SU-DHL-6 (cell line): ENCODE results near the gene JADE2.

ENCODE experiments used
- H2AFZ ChIP-seq: fragments of 200-600 bp; sonication (generic); 2 replicates; pipeline ENCODE4 v1.6.1; 2014; ENCODE audit warnings: low read depth, mild to moderate bottlenecking, moderate library complexity, mixed read lengths, antibody characterized with exemption, low read length; ENCODE audit not compliant: severe bottlenecking
- H3F3A ChIP-seq: fragments of 200-600 bp; shearing (Covaris generic); 2 replicates; pipeline ENCODE4 v1.6.0; 2016; ENCODE audit warnings: antibody characterized with exemption, mild to moderate bottlenecking; ENCODE audit not compliant: insufficient read depth
- H3K27ac ChIP-seq: fragments of 200-600 bp; sonication (generic); 2 replicates; pipeline ENCODE4 v1.5.1; 2016; ENCODE audit warnings: low read depth, mild to moderate bottlenecking, low read length, moderate library complexity, mixed read lengths
- H3K27me3 ChIP-seq: fragments of 200-600 bp; sonication (generic), shearing (Covaris generic); 2 replicates; pipeline ENCODE4 v1.6.0; 2014; ENCODE audit warnings: mild to moderate bottlenecking, low read length
- H3K36me3 ChIP-seq: fragments of 200-600 bp; sonication (generic); 2 replicates; pipeline ENCODE4 v1.6.1; 2014; ENCODE audit warnings: mild to moderate bottlenecking, low read length, mixed read lengths
- H3K4me2 ChIP-seq: fragments of 300-600, 200-600 bp; shearing (Covaris generic), sonication (generic); 2 replicates; pipeline ENCODE4 v1.6.0; 2014; ENCODE audit warnings: low read length, low read depth, mild to moderate bottlenecking; ENCODE audit not compliant: poor library complexity, severe bottlenecking
- H3K4me3 ChIP-seq: fragments of 200-600 bp; sonication (generic); 2 replicates; pipeline ENCODE4 v1.5.1; 2014; ENCODE audit warnings: antibody characterized with exemption, low read length, mild to moderate bottlenecking, mixed read lengths; ENCODE audit not compliant: insufficient read depth, poor library complexity, severe bottlenecking
- H3K79me2 ChIP-seq: fragments of 200-600 bp; sonication (generic); 2 replicates; pipeline ENCODE4 v1.6.1; 2014; ENCODE audit warnings: mild to moderate bottlenecking, low read length, moderate library complexity; ENCODE audit not compliant: insufficient read depth
- H3K9ac ChIP-seq: fragments of 200-600 bp; sonication (generic); 2 replicates; pipeline ENCODE4 v1.7.0; 2014; ENCODE audit warnings: mild to moderate bottlenecking, low read length
- H3K9me2 ChIP-seq: fragments of 200-600 bp; sonication (generic); replicated peaks from 2 replicates; pipeline ENCODE4 v1.6.1; 2014; ENCODE audit warnings: low read length; ENCODE audit not compliant: insufficient read depth
- H3K9me3 ChIP-seq: fragments of 200-600 bp; sonication (generic); 2 replicates; pipeline ENCODE4 v1.6.1; 2014; ENCODE audit warnings: low read length, mixed read lengths; ENCODE audit not compliant: insufficient read depth
- H4K20me1 ChIP-seq: fragments of 200-600 bp; sonication (generic); 2 replicates; pipeline ENCODE4 v1.6.1; 2014; ENCODE audit warnings: low read depth, mild to moderate bottlenecking, antibody characterized with exemption, low read length, moderate library complexity, mixed read lengths
- EZH2phosphoT487 ChIP-seq: fragments of 200-600 bp; sonication (generic), shearing (Covaris generic); conservative IDR thresholded peaks from 2 replicates; pipeline ENCODE4 v1.6.1; 2018; ENCODE audit warnings: mild to moderate bottlenecking, antibody characterized with exemption, low read length, moderate library complexity, mixed read lengths
- TF ChIP-seq, protein P1 (sequence below): fragments of 200-600 bp; sonication (generic); IDR thresholded peaks from one replicate; pipeline ENCODE4 v1.5.1; 2017; ENCODE audit warnings: antibody characterized with exemption, mild to moderate bottlenecking, low read length, moderate library complexity; ENCODE audit not compliant: insufficient read depth, poor library complexity, severe bottlenecking

JADE2 gene

DNA sequence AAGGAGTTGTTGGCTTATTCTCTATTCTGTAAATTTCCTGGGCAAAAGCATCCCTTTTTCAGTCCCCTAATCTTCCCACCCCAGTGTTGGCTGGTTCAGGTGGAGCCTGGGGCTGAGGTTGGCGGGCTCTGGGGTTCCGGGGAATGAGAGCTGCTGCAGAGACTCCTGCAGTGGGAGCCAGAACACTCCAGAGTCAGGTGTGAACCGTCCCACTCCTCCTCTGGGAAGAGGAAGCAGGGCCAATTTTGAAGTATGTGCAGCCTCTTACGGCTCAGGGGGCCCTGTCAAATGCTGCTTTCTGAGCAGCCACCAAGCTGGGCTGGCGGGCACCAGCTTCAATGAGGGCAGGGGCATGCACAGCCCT, 42.8 kb downstream of the JADE2 start:
- TF ChIP-seq, protein P1, sequence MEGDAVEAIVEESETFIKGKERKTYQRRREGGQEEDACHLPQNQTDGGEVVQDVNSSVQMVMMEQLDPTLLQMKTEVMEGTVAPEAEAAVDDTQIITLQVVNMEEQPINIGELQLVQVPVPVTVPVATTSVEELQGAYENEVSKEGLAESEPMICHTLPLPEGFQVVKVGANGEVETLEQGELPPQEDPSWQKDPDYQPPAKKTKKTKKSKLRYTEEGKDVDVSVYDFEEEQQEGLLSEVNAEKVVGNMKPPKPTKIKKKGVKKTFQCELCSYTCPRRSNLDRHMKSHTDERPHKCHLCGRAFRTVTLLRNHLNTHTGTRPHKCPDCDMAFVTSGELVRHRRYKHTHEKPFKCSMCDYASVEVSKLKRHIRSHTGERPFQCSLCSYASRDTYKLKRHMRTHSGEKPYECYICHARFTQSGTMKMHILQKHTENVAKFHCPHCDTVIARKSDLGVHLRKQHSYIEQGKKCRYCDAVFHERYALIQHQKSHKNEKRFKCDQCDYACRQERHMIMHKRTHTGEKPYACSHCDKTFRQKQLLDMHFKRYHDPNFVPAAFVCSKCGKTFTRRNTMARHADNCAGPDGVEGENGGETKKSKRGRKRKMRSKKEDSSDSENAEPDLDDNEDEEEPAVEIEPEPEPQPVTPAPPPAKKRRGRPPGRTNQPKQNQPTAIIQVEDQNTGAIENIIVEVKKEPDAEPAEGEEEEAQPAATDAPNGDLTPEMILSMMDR, result no peak
- TF ChIP-seq EZH2phosphoT487, result no peak
- no peak overlapping the region for H3K27ac ChIP-seq
- H3K79me2 ChIP-seq, result no peaks in the 10 kb centered on the region
- H3K27me3 ChIP-seq, result no peaks in the 10 kb centered on the region
- no peak overlapping the region for H2AFZ ChIP-seq
- H3K4me2 ChIP-seq, result no peak overlapping the region
- H3K4me3 ChIP-seq, result no peak overlapping the region
- H3K9me3 ChIP-seq, result no peaks in the 10 kb centered on the region
- no peak overlapping the region for H3K9ac ChIP-seq
- H4K20me1 ChIP-seq, result no peaks in the 10 kb centered on the region
- H3K9me2 ChIP-seq, result no peaks in the 10 kb centered on the region
- H3F3A ChIP-seq, result no peaks in the 10 kb centered on the region
- H3K36me3 ChIP-seq, result 0 out of 2 replicates have a peak, but pooled peaks cover 3% of the 10 kb centered on the region

DNA sequence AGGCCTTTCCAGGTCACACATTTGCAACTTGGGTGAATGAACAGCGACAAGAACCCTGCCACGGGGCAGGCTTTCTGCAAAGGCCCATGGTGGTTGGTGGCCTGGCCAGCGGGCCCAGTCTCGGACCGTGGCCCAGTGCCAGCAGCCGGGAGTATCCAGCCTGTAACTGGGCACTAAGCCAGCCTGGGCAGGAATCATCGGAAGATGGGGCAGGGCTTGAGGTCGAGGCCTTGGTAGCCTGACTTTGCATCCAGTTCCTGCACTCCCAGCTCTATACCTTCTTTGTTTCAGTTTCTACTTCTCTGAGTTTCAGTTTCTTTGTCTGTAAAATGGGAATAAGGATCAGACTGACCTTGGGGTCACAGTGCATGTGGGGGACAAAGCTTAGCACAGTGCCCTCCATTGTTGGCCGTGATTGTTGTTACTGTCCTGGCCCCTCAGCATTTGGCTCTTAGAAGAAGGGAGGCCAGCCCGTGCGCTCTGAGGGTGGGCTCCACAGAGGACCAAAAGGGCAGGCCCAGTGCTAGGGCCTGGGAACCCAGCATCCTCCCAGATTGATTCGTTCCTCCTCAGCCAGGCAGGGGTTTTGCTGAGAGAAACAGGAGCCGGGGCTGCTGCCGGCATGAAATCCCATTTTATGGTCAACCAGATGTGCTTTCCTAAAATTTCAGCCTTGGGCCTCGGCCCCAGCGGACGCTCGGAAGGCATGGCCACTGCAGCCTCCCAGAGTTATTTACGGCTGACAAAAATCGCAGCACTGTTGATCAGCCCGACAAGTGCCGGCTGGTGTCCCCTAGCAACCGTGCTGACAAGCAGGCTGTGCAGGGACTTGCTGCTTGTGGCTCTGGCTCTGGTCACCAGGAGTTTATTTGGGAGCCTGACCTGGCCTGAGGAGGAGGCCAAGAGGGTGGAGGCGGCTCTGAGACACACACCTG, 43.6 kb downstream of the JADE2 start:
- Histone ChIP-seq H3F3A (no peaks in the 10 kb centered on the region), H3K36me3 (0 out of 2 replicates have a peak, but pooled peaks cover 2% of the 10 kb centered on the region), H3K9ac (no peak overlapping the region), H2AFZ (no peak overlapping the region), H3K9me2 (no peaks in the 10 kb centered on the region), H3K9me3 (no peaks in the 10 kb centered on the region), H3K27me3 (no peaks in the 10 kb centered on the region), H4K20me1 (no peaks in the 10 kb centered on the region), H3K27ac (no peak overlapping the region), H3K4me2 (no peak overlapping the region), H3K79me2 (no peaks in the 10 kb centered on the region), H3K4me3 (no peak overlapping the region)
- TF ChIP-seq, protein P1, result no peak
- no peak for TF ChIP-seq EZH2phosphoT487

DNA sequence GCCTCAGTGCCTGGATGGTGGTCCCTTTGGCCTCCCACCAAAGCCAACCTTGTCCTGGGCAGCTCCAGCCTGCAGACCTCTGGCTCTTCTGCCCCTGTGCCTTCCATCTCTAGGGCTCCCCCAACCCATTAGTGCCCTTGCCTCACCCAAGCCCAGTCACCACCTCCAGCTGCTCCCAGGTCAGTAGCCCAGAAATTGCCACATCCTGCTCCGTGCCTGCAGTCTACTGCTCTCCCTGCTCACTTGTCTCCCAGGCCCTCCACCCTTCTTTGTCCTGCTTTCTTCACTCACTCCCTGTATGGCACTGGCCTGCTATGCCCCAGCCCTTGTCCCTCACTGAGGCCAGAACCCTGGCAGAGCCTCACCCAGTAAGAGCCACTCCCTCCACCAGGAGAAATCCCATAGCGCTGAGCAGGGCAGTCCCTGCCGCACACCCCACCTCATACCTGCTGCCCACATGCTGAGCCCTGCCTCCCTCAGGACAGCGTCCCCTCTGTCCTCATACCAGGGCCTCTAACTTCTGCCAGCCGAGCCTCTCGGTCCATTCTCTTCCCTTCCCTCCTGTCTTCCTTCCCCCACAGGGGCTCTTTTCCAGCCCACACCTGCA, 44.4 kb downstream of the JADE2 start:
- H3K27ac ChIP-seq, result no peak overlapping the region
- no peaks in the 10 kb centered on the region for H3K36me3 ChIP-seq
- H4K20me1 ChIP-seq, result no peaks in the 10 kb centered on the region
- H3F3A ChIP-seq, result no peaks in the 10 kb centered on the region
- no peak overlapping the region for H3K4me3 ChIP-seq
- no peak overlapping the region for H3K4me2 ChIP-seq
- no peaks in the 10 kb centered on the region for H3K27me3 ChIP-seq
- H2AFZ ChIP-seq, result no peak overlapping the region
- TF ChIP-seq, protein P1, result no peak
- no peak for TF ChIP-seq EZH2phosphoT487
- no peaks in the 10 kb centered on the region for H3K9me3 ChIP-seq
- H3K79me2 ChIP-seq, result no peaks in the 10 kb centered on the region
- no peaks in the 10 kb centered on the region for H3K9me2 ChIP-seq
- no peak overlapping the region for H3K9ac ChIP-seq
